LNCaP clone FGC (cell line): Measurements from ENCODE around the gene NFIA.

Source experiments
- DNase-seq: peaks from one replicate; pipeline ENCODE4 v3.0.0-alpha.2; 2011; ENCODE audit warnings: low read depth
- H3K4me3 ChIP-seq: 2 replicates; pipeline ENCODE4 v1.5.1; 2011; ENCODE audit warnings: mild to moderate bottlenecking, low read depth, low read length, control low read depth
- TF ChIP-seq, protein P1 (sequence below): IDR thresholded peaks from 2 replicates; pipeline ENCODE4 v1.5.1; 2012; ENCODE audit warnings: mild to moderate bottlenecking; ENCODE audit not compliant: control insufficient read depth, insufficient read depth; ENCODE audit errors: extremely low read depth

NFIA gene

DNA sequence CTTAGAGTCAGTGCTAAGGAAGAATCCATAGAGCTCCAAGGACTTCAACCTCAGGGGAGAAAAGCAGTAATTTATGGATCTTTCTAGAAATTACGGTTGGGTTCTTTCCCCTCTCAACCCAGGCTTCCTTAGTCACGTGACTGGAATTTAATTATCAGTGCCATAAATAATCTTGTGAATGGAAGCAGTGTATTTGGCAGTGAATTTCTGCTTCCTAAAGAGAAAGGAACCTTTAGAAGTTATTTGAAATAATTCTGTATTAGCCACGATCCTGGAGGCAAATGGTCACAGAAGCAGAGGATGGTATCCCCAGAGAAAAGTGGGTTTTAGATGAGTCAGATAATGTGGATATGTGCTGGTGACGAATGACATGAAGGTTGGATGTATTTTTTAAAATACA, 89.6 kb downstream of the NFIA start:
- no peak overlapping the region for H3K4me3 ChIP-seq
- DNase-seq: no peak
- TF ChIP-seq, protein P1, sequence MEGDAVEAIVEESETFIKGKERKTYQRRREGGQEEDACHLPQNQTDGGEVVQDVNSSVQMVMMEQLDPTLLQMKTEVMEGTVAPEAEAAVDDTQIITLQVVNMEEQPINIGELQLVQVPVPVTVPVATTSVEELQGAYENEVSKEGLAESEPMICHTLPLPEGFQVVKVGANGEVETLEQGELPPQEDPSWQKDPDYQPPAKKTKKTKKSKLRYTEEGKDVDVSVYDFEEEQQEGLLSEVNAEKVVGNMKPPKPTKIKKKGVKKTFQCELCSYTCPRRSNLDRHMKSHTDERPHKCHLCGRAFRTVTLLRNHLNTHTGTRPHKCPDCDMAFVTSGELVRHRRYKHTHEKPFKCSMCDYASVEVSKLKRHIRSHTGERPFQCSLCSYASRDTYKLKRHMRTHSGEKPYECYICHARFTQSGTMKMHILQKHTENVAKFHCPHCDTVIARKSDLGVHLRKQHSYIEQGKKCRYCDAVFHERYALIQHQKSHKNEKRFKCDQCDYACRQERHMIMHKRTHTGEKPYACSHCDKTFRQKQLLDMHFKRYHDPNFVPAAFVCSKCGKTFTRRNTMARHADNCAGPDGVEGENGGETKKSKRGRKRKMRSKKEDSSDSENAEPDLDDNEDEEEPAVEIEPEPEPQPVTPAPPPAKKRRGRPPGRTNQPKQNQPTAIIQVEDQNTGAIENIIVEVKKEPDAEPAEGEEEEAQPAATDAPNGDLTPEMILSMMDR: no peak

DNA sequence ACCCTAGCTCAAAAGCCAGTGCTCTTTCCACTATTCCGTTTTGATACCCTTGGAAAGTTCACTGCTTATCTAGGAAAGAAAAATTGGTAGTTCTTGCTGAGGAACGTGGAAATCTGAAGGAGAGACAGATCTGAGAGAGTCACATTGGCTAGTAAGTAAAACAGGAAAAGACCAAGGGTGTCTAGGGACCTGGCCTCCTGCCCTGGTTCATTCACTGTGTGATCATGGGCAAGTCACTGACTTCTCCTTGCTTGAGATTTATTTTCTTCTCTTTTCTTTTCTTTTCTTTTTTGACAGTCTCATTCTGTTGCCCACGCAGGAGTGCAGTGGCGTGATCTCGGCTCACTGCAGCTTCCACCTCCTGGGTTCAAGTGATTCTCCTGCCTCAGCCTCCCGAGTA, 90.8 kb downstream of the NFIA start:
- DNase-seq: no peak
- TF ChIP-seq, protein P1: no peak
- no peak overlapping the region for H3K4me3 ChIP-seq

DNA sequence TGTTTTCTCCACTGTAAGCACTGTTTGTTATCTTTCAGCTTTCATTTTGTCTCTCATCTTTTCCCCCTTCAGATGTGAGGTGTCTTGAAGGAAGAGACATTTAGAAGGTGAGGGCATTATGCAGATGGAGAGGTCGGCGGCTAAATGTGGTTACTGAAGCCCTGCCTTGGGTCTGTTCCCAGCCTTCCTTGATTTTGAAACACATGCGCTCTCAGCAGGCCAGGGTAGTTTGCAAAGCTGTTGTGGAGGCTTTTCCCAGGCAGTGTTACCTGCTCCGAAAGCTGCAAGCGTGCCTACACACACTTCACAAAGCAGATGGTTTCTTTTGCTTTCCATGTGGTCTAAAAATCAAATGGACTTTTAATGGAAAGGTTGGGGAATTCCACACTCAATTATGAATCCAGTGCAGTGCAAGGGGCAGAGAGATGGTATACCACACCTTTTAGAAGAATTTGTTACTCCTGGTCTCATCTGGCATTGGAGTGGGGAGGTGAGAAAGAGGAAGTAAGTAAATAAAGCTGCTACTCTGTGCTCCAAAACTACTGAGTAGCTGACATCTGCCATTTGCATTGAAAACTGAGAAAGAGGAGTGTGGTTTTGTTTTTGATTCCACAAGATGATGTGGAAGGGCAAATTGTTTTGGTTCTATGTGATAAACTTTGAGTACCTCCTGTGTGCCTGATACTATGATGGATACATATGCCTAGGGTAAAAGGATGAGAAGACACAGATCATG, 91.9 kb downstream of the NFIA start:
- DNase-seq: no peak
- H3K4me3 ChIP-seq: no peak overlapping the region
- TF ChIP-seq, protein P1: no peak

DNA sequence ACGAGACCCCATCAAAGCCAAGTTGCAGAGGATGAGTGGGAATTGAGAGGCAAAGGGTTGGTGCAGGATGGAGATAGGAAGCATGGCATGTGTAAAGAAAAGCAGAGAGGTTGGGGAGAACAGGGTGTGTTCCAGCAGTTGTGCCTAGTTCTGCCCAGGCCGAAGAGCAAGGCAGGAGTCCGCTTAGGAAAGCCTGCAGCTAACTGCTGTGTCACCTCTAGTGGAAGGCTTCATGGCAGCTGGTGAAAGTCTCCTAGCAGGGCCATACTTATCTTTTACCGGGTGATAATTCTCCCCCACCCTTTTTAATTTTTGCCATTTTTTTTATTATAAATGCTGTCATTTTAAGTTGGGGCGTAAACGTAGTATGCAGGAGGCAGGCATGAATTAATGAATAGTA, 93.6 kb downstream of the NFIA start:
- DNase-seq: no peak
- TF ChIP-seq, protein P1: no peak
- H3K4me3 ChIP-seq: no peak overlapping the region

DNA sequence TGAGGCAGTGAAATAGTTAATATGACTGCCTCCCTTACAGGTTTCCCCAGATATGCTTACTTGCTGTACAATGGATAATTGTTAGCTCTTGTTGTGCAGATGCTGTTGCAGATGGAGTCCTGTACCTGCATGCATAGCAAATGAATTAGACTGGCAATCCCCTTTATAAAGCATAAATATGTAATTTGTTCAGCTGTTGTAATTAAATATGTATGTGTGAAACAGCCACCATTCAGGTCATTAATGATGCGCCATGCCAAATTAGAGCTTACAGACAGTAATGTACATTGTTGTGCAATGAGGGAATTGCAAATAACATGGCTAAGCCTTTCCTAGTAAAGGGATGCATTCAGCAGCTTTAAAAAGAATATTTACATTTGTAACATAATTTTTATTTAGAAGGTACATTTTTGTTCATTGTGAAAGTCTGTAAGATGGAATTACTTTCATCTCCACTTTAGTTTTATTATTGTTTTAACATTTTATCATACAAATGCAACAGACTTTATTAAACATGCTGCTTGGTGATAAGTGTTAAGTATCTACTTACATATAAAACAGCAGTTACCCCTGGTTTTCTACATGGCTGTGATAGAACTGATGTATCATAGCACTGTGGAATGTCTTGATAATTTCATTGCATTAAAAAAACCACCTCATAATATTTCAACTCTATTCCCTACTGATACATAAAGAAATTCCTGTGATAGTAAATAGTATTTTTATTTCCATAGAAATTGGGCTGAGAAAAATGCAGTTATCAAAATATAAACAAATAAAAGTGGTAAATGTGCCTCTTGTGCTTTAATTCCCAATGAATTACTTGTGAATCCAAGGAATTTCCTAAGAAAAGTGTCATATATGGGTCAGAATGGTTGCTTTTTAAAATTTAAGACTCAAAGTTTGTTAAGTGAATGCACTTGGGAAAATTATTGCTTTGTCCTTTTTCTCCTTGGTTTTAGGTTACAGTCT, 99.0 kb downstream of the NFIA start:
- DNase-seq: no peak
- TF ChIP-seq, protein P1: no peak

DNA sequence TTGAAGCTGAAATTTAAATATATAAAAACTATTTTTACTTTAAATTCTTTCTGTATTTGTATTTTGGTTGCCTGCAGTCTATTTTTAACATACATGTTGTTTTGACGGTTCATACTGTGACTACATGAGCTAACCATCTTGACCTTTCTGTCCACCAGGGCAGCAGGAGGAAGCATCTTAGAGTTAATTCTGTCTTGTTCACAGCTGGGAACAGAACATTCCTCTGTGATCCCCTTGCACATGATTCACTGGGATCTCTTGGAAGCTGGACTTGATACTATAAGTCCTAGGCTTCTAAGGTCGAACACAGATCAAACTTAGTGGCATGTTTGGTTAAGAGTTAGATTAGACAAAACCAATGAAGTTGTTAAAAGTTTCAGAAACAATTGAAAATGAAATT, 99.7 kb downstream of the NFIA start:
- no peak overlapping the region for H3K4me3 ChIP-seq
- DNase-seq: no peak
- TF ChIP-seq, protein P1: no peak

More for the DNA sequence above, 99.0 kb downstream of the NFIA start:
- H3K4me3 ChIP-seq: no peak overlapping the region
